Endothelial cell (in vitro differentiated cells): Measurements from ENCODE around the gene GTF2H1. TPM values are rescaled to one million over a fixed set of nuclear protein-coding genes. Genes with fewer than 3 reads are reported as not detected.

Experiments
- DNase-seq: peaks from one replicate; pipeline ENCODE4 v3.0.0; 2021; ENCODE audit warnings: low spot score
- H3K27ac Mint-ChIP-seq: one replicate; pipeline ENCODE4 v1.8.0; 2021; ENCODE audit warnings: mixed read lengths, inconsistent platforms; ENCODE audit not compliant: unreplicated experiment
- H3K27me3 Mint-ChIP-seq: one replicate; pipeline ENCODE4 v1.8.0; 2021; ENCODE audit warnings: mild to moderate bottlenecking, moderate library complexity, mixed read lengths, inconsistent platforms; ENCODE audit not compliant: unreplicated experiment
- H3K36me3 Mint-ChIP-seq: one replicate; pipeline ENCODE4 v1.8.0; 2021; ENCODE audit warnings: mild to moderate bottlenecking, low read depth, mixed read lengths, inconsistent platforms; ENCODE audit not compliant: unreplicated experiment
- H3K4me1 Mint-ChIP-seq: one replicate; pipeline ENCODE4 v1.8.0; 2021; ENCODE audit warnings: mild to moderate bottlenecking, mixed read lengths, inconsistent platforms; ENCODE audit not compliant: unreplicated experiment
- H3K4me3 Mint-ChIP-seq: one replicate; pipeline ENCODE4 v1.8.0; 2021; ENCODE audit warnings: mild to moderate bottlenecking, mixed read lengths, inconsistent platforms; ENCODE audit not compliant: unreplicated experiment
- H3K9me3 Mint-ChIP-seq: one replicate; pipeline ENCODE4 v1.8.0; 2021; ENCODE audit warnings: mixed read lengths, inconsistent platforms; ENCODE audit not compliant: unreplicated experiment
- microRNA-seq: library from miRNA; unstranded; fragments of <30 nt; microRNA quantifications from one replicate; pipeline ENCODE4, GENCODE V29; 2020; ENCODE audit not compliant: unreplicated experiment
- total RNA-seq: library from RNA; stranded (reverse); fragmentation: NEBNext Ultra II Directional; extraction: Animal tissue kit (Norgen Biotek cat#: 25700); gene quantifications from one replicate; pipeline ENCODE4 v1.2.1, GENCODE V29; 2021; ENCODE audit not compliant: unreplicated experiment
- TF ChIP-seq, protein P1 (sequence below): fragments of 200-600 bp; sonication (generic); IDR thresholded peaks from one replicate; pipeline ENCODE4 v1.5.0; 2021; ENCODE audit warnings: antibody characterized with exemption; ENCODE audit not compliant: unreplicated experiment

The GTF2H1 gene
- total RNA-seq, 1 donor from 2014 or later, result 35.9 TPM

DNA sequence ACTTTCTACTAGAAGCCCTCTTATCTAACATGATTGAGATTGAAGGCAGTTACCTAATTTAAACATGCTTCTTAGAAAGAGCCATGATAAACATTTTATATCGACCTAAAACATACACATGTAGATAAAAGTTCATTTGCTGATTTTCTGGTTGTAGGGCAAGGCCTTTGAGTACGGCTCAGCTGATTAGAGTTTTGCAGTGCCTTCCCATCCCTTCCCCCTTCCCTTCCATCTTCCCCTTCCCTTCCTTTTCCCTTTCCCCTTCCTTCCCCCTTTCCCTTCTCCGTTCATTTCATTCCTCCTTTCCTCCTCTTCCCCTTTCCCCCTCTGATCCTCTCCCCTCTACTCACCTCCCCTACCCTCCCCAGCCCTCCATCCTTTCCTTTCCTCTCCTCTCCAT is 94.1 kb downstream of the GTF2H1 start:
- Mint-ChIP-seq H3K4me3 (no peak overlapping the region), H3K27ac (no peak overlapping the region), H3K36me3 (no peaks in the 10 kb centered on the region), H3K9me3 (no peaks in the 10 kb centered on the region), H3K4me1 (peaks cover 3% of the 10 kb centered on the region), H3K27me3 (no peaks in the 10 kb centered on the region)
- DNase-seq, result no peak
- TF ChIP-seq, protein P1, sequence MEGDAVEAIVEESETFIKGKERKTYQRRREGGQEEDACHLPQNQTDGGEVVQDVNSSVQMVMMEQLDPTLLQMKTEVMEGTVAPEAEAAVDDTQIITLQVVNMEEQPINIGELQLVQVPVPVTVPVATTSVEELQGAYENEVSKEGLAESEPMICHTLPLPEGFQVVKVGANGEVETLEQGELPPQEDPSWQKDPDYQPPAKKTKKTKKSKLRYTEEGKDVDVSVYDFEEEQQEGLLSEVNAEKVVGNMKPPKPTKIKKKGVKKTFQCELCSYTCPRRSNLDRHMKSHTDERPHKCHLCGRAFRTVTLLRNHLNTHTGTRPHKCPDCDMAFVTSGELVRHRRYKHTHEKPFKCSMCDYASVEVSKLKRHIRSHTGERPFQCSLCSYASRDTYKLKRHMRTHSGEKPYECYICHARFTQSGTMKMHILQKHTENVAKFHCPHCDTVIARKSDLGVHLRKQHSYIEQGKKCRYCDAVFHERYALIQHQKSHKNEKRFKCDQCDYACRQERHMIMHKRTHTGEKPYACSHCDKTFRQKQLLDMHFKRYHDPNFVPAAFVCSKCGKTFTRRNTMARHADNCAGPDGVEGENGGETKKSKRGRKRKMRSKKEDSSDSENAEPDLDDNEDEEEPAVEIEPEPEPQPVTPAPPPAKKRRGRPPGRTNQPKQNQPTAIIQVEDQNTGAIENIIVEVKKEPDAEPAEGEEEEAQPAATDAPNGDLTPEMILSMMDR, result no peak

Small RNA genes within 50 kb of the gene (microRNA-seq; reads per million reads assigned to microRNA genes)
- gene MIR3159, result not detected

Other genes with a start within 250 kb of the GTF2H1 start
- 25.1 TPM for gene SAAL1, start 216.5 kb upstream of the GTF2H1 start, total RNA-seq
- 0.21 TPM for gene MRGPRX3, start 190.0 kb upstream of the GTF2H1 start, total RNA-seq
- not detected for gene MRGPRX4, start 149.7 kb upstream of the GTF2H1 start, total RNA-seq
- not detected for gene SAA4, start 85.8 kb upstream of the GTF2H1 start, total RNA-seq
- not detected for gene SAA2, start 73.9 kb upstream of the GTF2H1 start, total RNA-seq
- not detected for gene SAA1, start 56.3 kb upstream of the GTF2H1 start, total RNA-seq
- gene HPS5, start 427 bp upstream of the GTF2H1 start, total RNA-seq, result 14.7 TPM
- 74.0 TPM for gene LDHA, start 72.0 kb downstream of the GTF2H1 start, total RNA-seq
- gene LDHC, start 89.8 kb downstream of the GTF2H1 start, total RNA-seq, result not detected
- not detected for gene LDHAL6A, start 133.3 kb downstream of the GTF2H1 start, total RNA-seq
- gene TSG101, start 204.4 kb downstream of the GTF2H1 start, total RNA-seq, result 47.4 TPM